Activated naive CD4-positive, alpha-beta T cell treated with anti-CD3 and anti-CD28 coated beads for 36 hours (primary cell): ENCODE measurements around the gene CD70. TPM values are rescaled to one million over a fixed set of nuclear protein-coding genes. Genes with fewer than 3 reads are reported as not detected.
"Not testable (repeated sequence)": the region's sequence is repeated elsewhere in the genome, so short reads cannot be mapped to it uniquely, and the experiment has no call there.

Source experiments
- CTCF ChIA-PET: fragments of 350-600 bp; sonication (Branson Sonifier 250); formaldehyde crosslinking; loops from one replicate; lab custom pipeline; 2021; ENCODE audit warnings: antibody characterized with exemption; lab: Charles Lee
- DNase-seq: peaks from one replicate; pipeline ENCODE4 v3.0.0-alpha.2; 2020
- H3K27ac Mint-ChIP-seq: one replicate; pipeline ENCODE4 v1.8.0; 2021; ENCODE audit warnings: mild to moderate bottlenecking, mixed read lengths
- H3K27me3 Mint-ChIP-seq: one replicate; pipeline ENCODE4 v1.8.0; 2021; ENCODE audit warnings: low read depth, mixed read lengths
- H3K36me3 Mint-ChIP-seq: one replicate; pipeline ENCODE4 v1.8.0; 2021; ENCODE audit warnings: low read depth, mixed read lengths
- H3K4me1 Mint-ChIP-seq: one replicate; pipeline ENCODE4 v1.8.0; 2021; ENCODE audit warnings: low read depth, mixed read lengths
- H3K4me3 Mint-ChIP-seq: one replicate; pipeline ENCODE4 v1.8.0; 2021; ENCODE audit warnings: mild to moderate bottlenecking, moderate library complexity, mixed read lengths
- H3K9me3 Mint-ChIP-seq: one replicate; pipeline ENCODE4 v1.8.0; 2021; ENCODE audit warnings: mixed read lengths
- intact Hi-C: fragments of 100-400 bp; cut with micrococcal nuclease; formaldehyde crosslinking; loops from one replicate; pipeline ENCODE4 v1.15.1; 2023
- total RNA-seq, 2 experiments: library from RNA; stranded (reverse); gene quantifications; one replicate each; pipeline ENCODE4 v1.2.3, GENCODE V29; 2021

The CD70 gene
- total RNA-seq, 2 experiments from 2014 or later: 3.1 to 3.7 TPM

DNA sequence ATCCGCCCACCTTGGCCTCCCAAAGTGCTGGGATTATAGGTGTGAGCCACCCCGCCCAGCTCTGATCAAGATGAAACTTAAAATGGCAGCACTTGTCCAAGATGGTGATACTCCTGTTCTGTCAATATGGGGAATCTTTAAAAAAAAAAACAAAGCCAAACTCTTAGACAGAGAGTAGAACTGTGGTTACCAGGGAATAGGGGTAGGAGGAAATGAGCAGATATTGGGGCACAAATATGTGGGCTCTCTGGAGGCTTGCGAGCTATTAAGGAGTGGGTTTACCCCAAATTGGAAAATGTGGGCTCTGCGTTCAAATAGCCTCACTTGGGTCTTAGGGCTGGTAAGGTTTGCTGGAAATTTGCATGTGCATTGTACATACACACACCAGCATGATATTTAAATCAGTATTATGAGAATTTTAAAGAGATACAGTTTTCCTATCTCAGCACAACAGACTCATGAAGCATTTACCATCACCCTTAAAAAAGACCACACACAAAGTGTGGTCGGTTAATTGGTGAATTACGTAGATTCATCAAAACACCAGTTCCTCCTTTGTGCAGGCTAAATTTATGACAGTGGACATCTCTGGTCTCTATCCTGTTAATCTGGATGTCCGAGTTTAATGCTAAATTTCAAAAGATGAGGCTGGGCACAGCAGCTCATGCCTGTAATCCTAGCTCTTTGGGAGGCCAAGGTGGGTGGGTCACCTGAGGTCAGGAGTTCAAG is 11.3 kb downstream of the CD70 start:
- Mint-ChIP-seq H3K27me3 (peaks cover 2% of the 10 kb centered on the region), H3K9me3 (no peaks in the 10 kb centered on the region), H3K36me3 (no peaks in the 10 kb centered on the region), H3K27ac (no peak overlapping the region), H3K4me3 (no peak overlapping the region), H3K4me1 (no peaks in the 10 kb centered on the region)
- intact Hi-C loops: no loop called here
- no peak for DNase-seq
- CTCF ChIA-PET: interaction anchor here (0.6 to 0.7 kb wide), 3 partner anchors 43 to 342 kb away, joined by 3 to 5 read pairs (median 3); no protein-coding TSS in a partner anchor

- H3K9me3 Mint-ChIP-seq: no peaks in the 10 kb centered on the region
- no peaks in the 10 kb centered on the region for H3K4me1 Mint-ChIP-seq
- intact Hi-C loops: no loop called here
- H3K27ac Mint-ChIP-seq: no peak overlapping the region
- no peak overlapping the region for H3K4me3 Mint-ChIP-seq
- CTCF ChIA-PET: interaction anchor here (0.9 kb wide), 1 partner anchor 12 kb away, joined by 3 read pairs; no protein-coding TSS in a partner anchor
- peak; percentile 39 for DNase-seq
- H3K36me3 Mint-ChIP-seq: no peaks in the 10 kb centered on the region
- peaks cover 2% of the 10 kb centered on the region for H3K27me3 Mint-ChIP-seq
These were observed 13.3 kb downstream of the CD70 start for GRCh38 chr19:6577476-6578125.

DNA sequence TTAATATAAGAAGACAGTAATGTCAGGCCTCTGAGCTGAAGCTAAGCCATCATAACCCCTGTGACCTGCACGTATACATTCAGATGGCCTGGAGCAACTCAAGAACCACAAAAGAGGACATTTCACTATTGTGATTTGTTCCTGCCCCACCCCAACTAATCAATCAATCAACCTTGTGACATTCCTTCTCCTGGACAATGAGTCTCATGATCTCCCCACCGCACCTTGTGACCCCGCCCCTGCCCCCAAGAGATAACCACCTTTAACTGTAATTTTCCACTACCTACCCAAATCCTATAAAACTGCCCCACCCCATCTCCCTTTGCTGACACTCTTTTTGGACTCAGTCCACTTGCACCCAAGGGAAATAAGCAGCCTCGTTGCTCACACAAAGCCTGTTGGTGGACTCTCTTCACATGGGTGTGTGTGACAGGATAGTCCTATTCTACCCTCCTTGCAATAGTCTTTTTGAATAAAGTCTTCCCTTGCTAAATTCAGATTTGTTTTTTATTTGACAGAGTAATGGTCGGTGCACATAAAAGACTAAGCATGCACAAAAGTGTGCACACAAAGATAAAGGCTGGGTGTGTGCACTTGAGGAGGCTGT is 14.0 kb downstream of the CD70 start:
- H3K4me1 Mint-ChIP-seq: no peaks in the 10 kb centered on the region
- no peak overlapping the region for H3K27ac Mint-ChIP-seq
- H3K9me3 Mint-ChIP-seq: no peaks in the 10 kb centered on the region
- peaks cover 6% of the 10 kb centered on the region for H3K27me3 Mint-ChIP-seq
- DNase-seq: no peak
- CTCF ChIA-PET: no interaction called here
- intact Hi-C loops: no loop called here
- H3K4me3 Mint-ChIP-seq: no peak overlapping the region
- H3K36me3 Mint-ChIP-seq: no peaks in the 10 kb centered on the region

DNA sequence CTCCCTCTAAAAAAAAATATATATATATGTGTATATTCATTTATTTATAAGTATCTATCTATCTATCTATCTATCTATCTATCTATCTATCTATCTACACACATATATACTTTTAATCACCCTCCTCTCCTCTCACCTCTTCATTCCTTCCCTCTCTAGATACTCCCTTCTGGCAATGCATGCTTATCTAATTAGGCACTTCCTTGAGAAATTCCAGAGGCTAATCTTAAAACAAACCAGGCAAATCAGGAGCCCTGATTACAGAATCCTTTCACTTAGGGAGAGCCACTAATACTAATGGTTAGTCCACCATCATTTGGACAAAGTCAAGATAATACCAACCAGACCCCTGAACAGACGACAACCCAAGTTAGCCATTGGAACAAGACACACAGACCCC is 17.6 kb downstream of the CD70 start:
- Mint-ChIP-seq H3K4me3 (no peak overlapping the region), H3K27ac (no peak overlapping the region), H3K9me3 (no peaks in the 10 kb centered on the region), H3K36me3 (no peaks in the 10 kb centered on the region), H3K27me3 (peaks cover 13% of the 10 kb centered on the region), H3K4me1 (no peaks in the 10 kb centered on the region)
- DNase-seq: no peak
- CTCF ChIA-PET: no interaction called here
- intact Hi-C loops: no loop called here

- CTCF ChIA-PET: no interaction called here
- no peaks in the 10 kb centered on the region for H3K36me3 Mint-ChIP-seq
- intact Hi-C loops: no loop called here
- H3K27ac Mint-ChIP-seq: no peak overlapping the region
- H3K4me1 Mint-ChIP-seq: no peaks in the 10 kb centered on the region
- H3K9me3 Mint-ChIP-seq: no peaks in the 10 kb centered on the region
- H3K27me3 Mint-ChIP-seq: peaks cover 13% of the 10 kb centered on the region
- no peak overlapping the region for H3K4me3 Mint-ChIP-seq
- no peak for DNase-seq
These were observed 18.7 kb downstream of the CD70 start for GRCh38 chr19:6572217-6572616.

- CTCF ChIA-PET: no interaction called here
- H3K27ac Mint-ChIP-seq: no peak overlapping the region
- no peaks in the 10 kb centered on the region for H3K4me1 Mint-ChIP-seq
- H3K9me3 Mint-ChIP-seq: peaks cover 4% of the 10 kb centered on the region
- peaks cover 13% of the 10 kb centered on the region for H3K27me3 Mint-ChIP-seq
- intact Hi-C loops: no loop called here
- H3K36me3 Mint-ChIP-seq: no peaks in the 10 kb centered on the region
- no peak overlapping the region for H3K4me3 Mint-ChIP-seq
- DNase-seq: no peak
These were observed 19.8 kb downstream of the CD70 start for GRCh38 chr19:6571167-6571566.

DNA sequence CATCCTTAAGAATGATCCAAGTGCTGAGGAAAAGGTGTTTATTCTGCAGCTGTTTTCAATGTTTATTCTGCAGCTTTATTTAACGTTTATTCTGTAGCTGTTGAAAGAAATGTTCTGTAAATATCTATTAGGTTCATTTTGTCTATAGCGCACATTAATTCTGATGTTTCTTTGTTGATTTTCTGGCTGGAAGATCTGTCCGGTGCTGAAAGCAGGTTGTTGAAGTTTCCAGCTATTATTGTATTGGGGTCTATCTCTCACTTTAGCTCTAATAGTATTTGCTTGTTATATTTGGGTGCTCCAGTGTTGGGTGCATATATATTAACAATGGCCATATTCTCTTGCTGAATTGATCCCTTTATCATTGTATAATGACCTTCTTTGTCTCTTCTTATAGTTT is 20.2 kb downstream of the CD70 start:
- Mint-ChIP-seq H3K27me3 (peaks cover 13% of the 10 kb centered on the region), H3K4me3 (no peak overlapping the region), H3K36me3 (no peaks in the 10 kb centered on the region), H3K9me3 (peaks cover 4% of the 10 kb centered on the region), H3K4me1 (no peaks in the 10 kb centered on the region), H3K27ac (no peak overlapping the region)
- no peak for DNase-seq
- intact Hi-C loops: no loop called here
- CTCF ChIA-PET: no interaction called here

GRCh38 chr19:6568816-6569215 is 22.1 kb downstream of the CD70 start:
- Mint-ChIP-seq H3K36me3 (no peaks in the 10 kb centered on the region), H3K4me1 (no peaks in the 10 kb centered on the region), H3K4me3 (no peak overlapping the region), H3K9me3 (peaks cover 6% of the 10 kb centered on the region), H3K27me3 (peaks cover 13% of the 10 kb centered on the region), H3K27ac (no peak overlapping the region)
- intact Hi-C loops: no loop called here
- no peak for DNase-seq
- CTCF ChIA-PET: interaction anchor here (0.6 kb wide), 1 partner anchor 10 kb away, joined by 3 read pairs; no protein-coding TSS in a partner anchor

DNA sequence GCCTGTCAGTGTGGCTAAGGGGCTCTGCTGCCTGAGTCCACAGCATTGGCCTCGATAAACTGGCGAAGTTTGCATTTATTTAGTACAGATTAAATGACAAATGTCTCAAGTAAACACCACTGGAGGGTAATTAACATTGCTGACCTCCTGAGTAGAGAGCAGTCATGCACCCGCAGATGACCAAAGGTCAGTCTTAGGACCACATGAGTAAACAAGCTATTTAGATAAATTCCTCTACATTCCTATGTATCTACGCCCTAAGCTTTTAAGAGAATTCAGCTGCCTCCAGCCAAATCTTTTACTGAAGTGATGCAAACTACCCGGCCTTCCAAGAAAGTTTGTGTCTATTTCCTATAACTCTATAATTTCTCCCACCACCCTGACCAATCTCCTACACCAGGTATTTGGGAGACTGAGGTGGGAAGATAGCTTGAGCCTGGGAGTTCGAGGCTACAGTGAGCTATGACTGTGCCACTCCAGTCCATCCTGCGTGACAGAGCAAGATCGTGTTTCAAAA is 22.9 kb downstream of the CD70 start:
- H3K9me3 Mint-ChIP-seq: peaks cover 6% of the 10 kb centered on the region

GRCh38 chr19:6566727-6567126 is 24.2 kb downstream of the CD70 start:
- DNase-seq, H3K9me3 Mint-ChIP-seq, H3K36me3 Mint-ChIP-seq, H3K4me1 Mint-ChIP-seq, H3K27ac Mint-ChIP-seq, CTCF ChIA-PET, H3K4me3 Mint-ChIP-seq, intact Hi-C loops: not testable (repeated sequence)
- peaks cover 12% of the 10 kb centered on the region for H3K27me3 Mint-ChIP-seq

More for the DNA sequence above, 22.9 kb downstream of the CD70 start:
- DNase-seq: no peak
- no peak overlapping the region for H3K4me3 Mint-ChIP-seq
- CTCF ChIA-PET: interaction anchor here (0.7 kb wide), 1 partner anchor 265 kb away, joined by 3 read pairs; no protein-coding TSS in a partner anchor
- H3K36me3 Mint-ChIP-seq: no peaks in the 10 kb centered on the region
- no peak overlapping the region for H3K27ac Mint-ChIP-seq
- H3K27me3 Mint-ChIP-seq: peaks cover 13% of the 10 kb centered on the region
- intact Hi-C loops: no loop called here
- no peaks in the 10 kb centered on the region for H3K4me1 Mint-ChIP-seq

DNA sequence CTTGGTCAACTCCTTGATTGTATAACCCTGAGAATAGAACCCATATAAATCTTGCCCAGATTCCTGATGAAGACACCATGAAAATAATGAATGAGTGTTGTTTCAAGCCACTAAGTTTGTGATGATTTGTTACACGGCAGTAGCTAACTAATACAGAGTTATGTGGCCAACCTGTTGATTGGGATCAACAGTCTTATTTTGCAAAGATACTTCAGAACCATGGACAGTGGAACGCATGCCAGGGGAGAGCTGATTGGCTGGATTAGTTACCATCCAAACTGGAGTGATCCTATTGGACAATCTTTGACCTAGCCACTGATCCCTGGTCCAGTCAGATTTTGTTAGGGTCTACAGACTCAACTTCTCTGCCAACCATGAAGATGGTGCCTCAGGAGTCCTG is 26.6 kb downstream of the CD70 start:
- CTCF ChIA-PET: interaction anchor here (1.1 kb wide), 1 partner anchor 150 kb away, joined by 3 read pairs; no protein-coding TSS in a partner anchor

GRCh38 chr19:6562437-6562836 is 28.5 kb downstream of the CD70 start:
- CTCF ChIA-PET: interaction anchor here (0.6 to 1.9 kb wide), 2 partner anchors 69 to 76 kb away, joined by 3 to 4 read pairs; no protein-coding TSS in a partner anchor
- H3K4me1 Mint-ChIP-seq, H3K27ac Mint-ChIP-seq, intact Hi-C loops, H3K36me3 Mint-ChIP-seq, H3K27me3 Mint-ChIP-seq, DNase-seq, H3K9me3 Mint-ChIP-seq, H3K4me3 Mint-ChIP-seq: not testable (repeated sequence)

More for the DNA sequence above, 26.6 kb downstream of the CD70 start:
- peaks cover 6% of the 10 kb centered on the region for H3K9me3 Mint-ChIP-seq
- H3K27ac Mint-ChIP-seq: no peak overlapping the region
- H3K27me3 Mint-ChIP-seq: peaks cover 5% of the 10 kb centered on the region
- H3K4me3 Mint-ChIP-seq: no peak overlapping the region
- no peaks in the 10 kb centered on the region for H3K36me3 Mint-ChIP-seq
- DNase-seq: peak; percentile 21
- no peaks in the 10 kb centered on the region for H3K4me1 Mint-ChIP-seq
- intact Hi-C loops: no loop called here
